ENCODE measurements around the gene NRM.
A peak's percentile ranks its signal among the peaks of the same experiment; 100 is the strongest.

The NRM gene

GRCh38 chr6:30712441-30712945 lies 21.7 kb upstream of the NRM start:
- Histone ChIP-seq H3K4me2 (peak overlapping the region; percentile 59), H3K9ac (0 out of 2 replicates have a peak overlapping the region, but pooled peaks have one; percentile 38), H3K27ac (peak overlapping the region; percentile 69), H3K4me3 (no peak overlapping the region), H3K36me3 (peaks cover 79% of the 10 kb centered on the region), H3K27me3 (no peaks in the 10 kb centered on the region), H3K4me1 (peaks cover 56% of the 10 kb centered on the region), H4K20me1 (no peaks in the 10 kb centered on the region), H3K9me3 (no peaks in the 10 kb centered on the region)
- no peak for TF ChIP-seq Cebpa-rat (IDR thresholded peaks at IDR 0.05)

GRCh38 chr6:30711758-30712380 lies 21.1 kb upstream of the NRM start:
- Histone ChIP-seq H3K36me3 (peaks cover 85% of the 10 kb centered on the region), H3K4me2 (peak overlapping the region; percentile 59), H3K4me3 (no peak overlapping the region), H3K27me3 (no peaks in the 10 kb centered on the region), H3K9me3 (no peaks in the 10 kb centered on the region), H3K27ac (peak overlapping the region; percentile 69), H4K20me1 (no peaks in the 10 kb centered on the region), H3K4me1 (peaks cover 56% of the 10 kb centered on the region), H3K9ac (peak overlapping the region; percentile 38; the same call in 1 of the 2 replicates)
- TF ChIP-seq Cebpa-rat (IDR thresholded peaks at IDR 0.05) = no peak

GRCh38 chr6:30709101-30709868 lies 18.5 kb upstream of the NRM start:
- H3K4me1 ChIP-seq = peaks cover 31% of the 10 kb centered on the region
- no peak overlapping the region for H3K4me3 ChIP-seq
- TF ChIP-seq Cebpa-rat (IDR thresholded peaks at IDR 0.05) = no peak
- no peaks in the 10 kb centered on the region for H3K9me3 ChIP-seq
- no peak overlapping the region for H3K9ac ChIP-seq
- no peaks in the 10 kb centered on the region for H4K20me1 ChIP-seq
- no peaks in the 10 kb centered on the region for H3K27me3 ChIP-seq
- H3K4me2 ChIP-seq = no peak overlapping the region
- H3K36me3 ChIP-seq = peaks cover 99% of the 10 kb centered on the region
- no peak overlapping the region for H3K27ac ChIP-seq

- Histone ChIP-seq H3K9ac (0 out of 2 replicates have a peak overlapping the region, but pooled peaks have one; percentile 21), H3K36me3 (peaks cover 99% of the 10 kb centered on the region), H3K9me3 (no peaks in the 10 kb centered on the region), H3K27ac (no peak overlapping the region), H3K4me1 (peaks cover 12% of the 10 kb centered on the region), H3K4me3 (no peak overlapping the region), H3K4me2 (no peak overlapping the region), H3K27me3 (no peaks in the 10 kb centered on the region), H4K20me1 (no peaks in the 10 kb centered on the region)
- no peak for TF ChIP-seq Cebpa-rat (IDR thresholded peaks at IDR 0.05)
These were observed 16.6 kb upstream of the NRM start for GRCh38 chr6:30707281-30707850.

GRCh38 chr6:30705620-30706019 lies 14.8 kb upstream of the NRM start:
- H3K36me3 ChIP-seq = peaks cover 99% of the 10 kb centered on the region
- H4K20me1 ChIP-seq = no peaks in the 10 kb centered on the region
- H3K4me3 ChIP-seq = no peak overlapping the region
- no peak overlapping the region for H3K27ac ChIP-seq
- no peaks in the 10 kb centered on the region for H3K27me3 ChIP-seq
- no peak overlapping the region for H3K9ac ChIP-seq
- no peak overlapping the region for H3K4me2 ChIP-seq
- TF ChIP-seq Cebpa-rat (IDR thresholded peaks at IDR 0.05) = no peak
- H3K9me3 ChIP-seq = no peaks in the 10 kb centered on the region
- no peaks in the 10 kb centered on the region for H3K4me1 ChIP-seq

- Histone ChIP-seq H3K27ac (no peak overlapping the region), H3K9ac (no peak overlapping the region), H3K9me3 (no peaks in the 10 kb centered on the region), H3K4me1 (no peaks in the 10 kb centered on the region), H3K4me2 (no peak overlapping the region), H3K4me3 (no peak overlapping the region), H4K20me1 (no peaks in the 10 kb centered on the region), H3K36me3 (peaks cover 99% of the 10 kb centered on the region), H3K27me3 (no peaks in the 10 kb centered on the region)
- no peak for TF ChIP-seq Cebpa-rat (IDR thresholded peaks at IDR 0.05)
These were observed 13.0 kb upstream of the NRM start for GRCh38 chr6:30703821-30704220.

GRCh38 chr6:30703011-30703410 lies 12.2 kb upstream of the NRM start:
- Histone ChIP-seq H3K4me1 (no peaks in the 10 kb centered on the region), H3K9me3 (no peaks in the 10 kb centered on the region), H3K4me2 (no peak overlapping the region), H3K36me3 (peaks cover 96% of the 10 kb centered on the region), H4K20me1 (no peaks in the 10 kb centered on the region), H3K9ac (no peak overlapping the region), H3K27me3 (no peaks in the 10 kb centered on the region), H3K27ac (no peak overlapping the region), H3K4me3 (no peak overlapping the region)
- TF ChIP-seq Cebpa-rat (IDR thresholded peaks at IDR 0.05) = no peak

GRCh38 chr6:30700340-30700739 lies 9.6 kb upstream of the NRM start:
- Histone ChIP-seq H3K9ac (no peak overlapping the region), H3K4me1 (no peaks in the 10 kb centered on the region), H3K27me3 (no peaks in the 10 kb centered on the region), H3K36me3 (peaks cover 88% of the 10 kb centered on the region), H3K9me3 (no peaks in the 10 kb centered on the region), H3K4me2 (no peak overlapping the region), H4K20me1 (no peaks in the 10 kb centered on the region), H3K27ac (no peak overlapping the region), H3K4me3 (no peak overlapping the region)
- no peak for TF ChIP-seq Cebpa-rat (IDR thresholded peaks at IDR 0.05)

GRCh38 chr6:30696432-30696831 lies 5.6 kb upstream of the NRM start:
- H3K27ac ChIP-seq = no peak overlapping the region
- no peaks in the 10 kb centered on the region for H3K27me3 ChIP-seq
- no peaks in the 10 kb centered on the region for H3K9me3 ChIP-seq
- no peak overlapping the region for H3K9ac ChIP-seq
- H3K4me1 ChIP-seq = peaks cover 11% of the 10 kb centered on the region
- no peak overlapping the region for H3K4me3 ChIP-seq
- no peaks in the 10 kb centered on the region for H4K20me1 ChIP-seq
- no peak for TF ChIP-seq Cebpa-rat (IDR thresholded peaks at IDR 0.05)
- peaks cover 49% of the 10 kb centered on the region for H3K36me3 ChIP-seq
- H3K4me2 ChIP-seq = no peak overlapping the region

Measured in BLaER1 (cell line).